OCI-LY3 (cell line): ENCODE data around the gene C2orf72.

ENCODE experiments used
- CTCF ChIP-seq: fragments of 200-600, 300-600 bp; sonication (generic); IDR thresholded peaks from 2 replicates; pipeline ENCODE4 v1.5.1; 2014; ENCODE audit warnings: antibody characterized with exemption, low read length, low read depth
- EZH2phosphoT487 ChIP-seq: fragments of 200-600 bp; shearing (Covaris generic); IDR thresholded peaks from 2 replicates; pipeline ENCODE4 v1.6.1; 2018; ENCODE audit warnings: antibody characterized with exemption, mixed run types, low read depth

GRCh38 chr2:231007286-231008098, 29.8 kb upstream of the C2orf72 start:
- TF ChIP-seq CTCF (no peak), EZH2phosphoT487 (no peak)
